ENCODE measurements around the gene RABGAP1L. TPM values are rescaled to one million over a fixed set of nuclear protein-coding genes. Genes with fewer than 3 reads are reported as not detected.

Gene RABGAP1L
- 10 to 100 TPM; 39.9 to 77.4 (median 48.7) TPM for total RNA-seq

DNA sequence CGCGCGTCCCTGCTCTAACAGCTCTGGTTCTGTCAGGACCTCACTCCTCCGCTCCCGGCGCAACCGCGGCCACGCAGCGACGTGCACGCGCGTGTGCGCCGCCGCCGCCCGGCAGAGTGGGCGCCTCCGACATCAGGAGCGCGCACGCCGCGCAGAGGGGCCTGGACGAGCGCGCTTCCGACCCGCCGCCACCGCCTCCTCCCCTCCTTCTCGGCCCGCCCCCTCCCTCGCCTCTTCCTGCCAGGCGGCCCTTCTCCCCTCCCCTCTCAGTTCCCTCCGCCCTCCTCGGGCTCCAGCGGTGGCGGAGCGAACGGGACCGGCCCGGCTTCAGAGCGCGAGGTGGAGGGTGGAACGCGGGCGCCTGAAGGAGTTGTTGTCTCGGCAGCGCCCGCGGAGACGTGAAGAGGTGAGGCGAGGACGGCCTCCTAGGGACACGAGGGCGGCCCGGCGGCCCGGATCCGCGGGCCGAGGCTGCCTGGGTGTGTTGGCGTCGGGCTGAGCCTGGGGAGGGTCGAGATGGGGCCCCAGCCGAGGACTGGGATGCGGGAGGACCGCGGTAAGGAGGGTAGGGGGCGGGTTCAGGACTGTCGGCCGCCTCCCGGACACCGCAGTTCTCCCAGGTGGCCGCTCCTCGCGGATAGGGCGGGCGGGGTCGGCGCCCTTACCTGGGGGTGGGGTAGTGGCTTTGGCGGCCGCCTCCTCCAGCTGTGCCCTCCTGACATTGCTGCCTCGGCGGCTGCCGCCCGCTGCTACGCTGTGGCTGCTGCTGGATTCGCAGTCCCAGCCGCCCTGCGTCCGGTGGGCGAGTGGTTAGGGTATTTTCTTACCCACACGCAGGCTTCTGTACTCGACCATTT, at the start of gene RABGAP1L:
Gene RABGAP1L, plus strand, starts transcription at position 269 of the 857 bp plus-strand sequence.
- TF ChIP-seq, protein P1, sequence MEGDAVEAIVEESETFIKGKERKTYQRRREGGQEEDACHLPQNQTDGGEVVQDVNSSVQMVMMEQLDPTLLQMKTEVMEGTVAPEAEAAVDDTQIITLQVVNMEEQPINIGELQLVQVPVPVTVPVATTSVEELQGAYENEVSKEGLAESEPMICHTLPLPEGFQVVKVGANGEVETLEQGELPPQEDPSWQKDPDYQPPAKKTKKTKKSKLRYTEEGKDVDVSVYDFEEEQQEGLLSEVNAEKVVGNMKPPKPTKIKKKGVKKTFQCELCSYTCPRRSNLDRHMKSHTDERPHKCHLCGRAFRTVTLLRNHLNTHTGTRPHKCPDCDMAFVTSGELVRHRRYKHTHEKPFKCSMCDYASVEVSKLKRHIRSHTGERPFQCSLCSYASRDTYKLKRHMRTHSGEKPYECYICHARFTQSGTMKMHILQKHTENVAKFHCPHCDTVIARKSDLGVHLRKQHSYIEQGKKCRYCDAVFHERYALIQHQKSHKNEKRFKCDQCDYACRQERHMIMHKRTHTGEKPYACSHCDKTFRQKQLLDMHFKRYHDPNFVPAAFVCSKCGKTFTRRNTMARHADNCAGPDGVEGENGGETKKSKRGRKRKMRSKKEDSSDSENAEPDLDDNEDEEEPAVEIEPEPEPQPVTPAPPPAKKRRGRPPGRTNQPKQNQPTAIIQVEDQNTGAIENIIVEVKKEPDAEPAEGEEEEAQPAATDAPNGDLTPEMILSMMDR (IDR thresholded peaks at IDR 0.05; ENCODE audit: low read depth): no peak

DNA sequence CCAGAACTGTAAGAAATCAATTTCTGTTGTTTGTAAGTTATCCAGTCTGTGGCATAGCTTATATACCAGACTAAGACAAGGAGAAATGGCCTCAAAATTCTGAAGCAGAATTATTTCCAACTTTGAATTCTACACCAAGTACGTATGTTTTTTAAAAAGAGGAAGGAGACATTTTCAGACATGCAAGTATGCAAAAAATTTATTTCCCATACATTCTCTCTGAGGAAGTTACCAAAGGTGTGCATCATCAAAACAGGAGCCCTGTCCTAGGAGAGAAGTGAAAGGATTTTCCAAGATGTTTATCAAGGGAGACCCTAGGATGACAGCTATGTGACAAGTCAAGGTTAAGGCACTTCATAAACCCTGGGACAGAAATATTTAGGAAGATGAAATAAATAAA, 49.3 kb upstream of the RABGAP1L start:
- TF ChIP-seq, protein P1 (IDR thresholded peaks at IDR 0.05; ENCODE audit: low read depth): no peak

DNA sequence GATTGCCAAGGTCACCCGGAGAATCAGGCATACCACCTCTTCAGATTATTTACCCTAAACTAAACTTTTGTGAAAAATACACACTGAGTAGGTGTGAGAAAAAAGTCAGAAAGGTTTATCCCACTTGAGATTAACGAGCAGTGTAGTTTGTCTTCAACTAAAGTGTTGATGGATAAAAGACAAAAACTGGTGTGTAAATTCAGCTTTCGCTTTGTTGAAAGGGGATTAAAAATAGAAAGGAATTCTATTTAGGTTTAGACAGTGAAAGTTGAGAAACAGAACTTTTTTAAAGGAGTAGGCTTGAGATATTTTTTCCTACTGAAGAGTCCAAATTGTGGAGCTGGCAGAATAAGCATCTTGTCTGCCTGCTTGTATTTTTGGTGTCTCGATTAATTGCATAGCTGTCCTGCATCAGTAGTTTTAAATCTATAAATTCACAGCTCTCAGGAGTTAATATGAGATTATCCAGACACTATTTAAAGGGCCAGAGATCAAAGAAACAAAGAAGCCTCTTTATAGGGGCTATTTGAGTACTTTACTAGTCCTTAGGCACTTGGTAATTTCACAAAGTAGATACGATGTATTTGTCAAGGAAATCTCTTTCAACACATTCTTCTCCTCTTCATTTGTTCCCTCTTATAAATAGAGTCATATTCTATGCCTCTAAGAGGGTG, 46.7 kb upstream of the RABGAP1L start:
- TF ChIP-seq, protein P1 (IDR thresholded peaks at IDR 0.05; ENCODE audit: low read depth): no peak

DNA sequence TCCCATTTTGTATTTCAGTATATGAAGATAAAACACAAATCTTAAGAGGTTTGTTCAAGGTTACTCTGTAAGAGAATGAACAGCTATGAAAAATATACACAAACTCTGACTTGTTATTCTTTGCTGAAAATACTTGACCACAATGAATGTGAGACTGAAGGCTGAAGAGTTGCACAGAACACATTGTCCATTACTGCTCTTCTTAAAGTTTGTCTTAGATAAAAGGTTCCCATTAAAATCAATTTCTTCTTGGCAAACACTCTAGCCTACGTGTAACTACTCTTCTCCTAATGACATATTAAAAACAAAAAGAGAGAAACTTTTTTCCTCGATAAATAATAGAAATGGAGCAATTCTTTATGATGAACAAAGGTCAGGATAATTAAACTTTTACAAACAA, 45.2 kb upstream of the RABGAP1L start:
- TF ChIP-seq, protein P1 (IDR thresholded peaks at IDR 0.05; ENCODE audit: low read depth): no peak

DNA sequence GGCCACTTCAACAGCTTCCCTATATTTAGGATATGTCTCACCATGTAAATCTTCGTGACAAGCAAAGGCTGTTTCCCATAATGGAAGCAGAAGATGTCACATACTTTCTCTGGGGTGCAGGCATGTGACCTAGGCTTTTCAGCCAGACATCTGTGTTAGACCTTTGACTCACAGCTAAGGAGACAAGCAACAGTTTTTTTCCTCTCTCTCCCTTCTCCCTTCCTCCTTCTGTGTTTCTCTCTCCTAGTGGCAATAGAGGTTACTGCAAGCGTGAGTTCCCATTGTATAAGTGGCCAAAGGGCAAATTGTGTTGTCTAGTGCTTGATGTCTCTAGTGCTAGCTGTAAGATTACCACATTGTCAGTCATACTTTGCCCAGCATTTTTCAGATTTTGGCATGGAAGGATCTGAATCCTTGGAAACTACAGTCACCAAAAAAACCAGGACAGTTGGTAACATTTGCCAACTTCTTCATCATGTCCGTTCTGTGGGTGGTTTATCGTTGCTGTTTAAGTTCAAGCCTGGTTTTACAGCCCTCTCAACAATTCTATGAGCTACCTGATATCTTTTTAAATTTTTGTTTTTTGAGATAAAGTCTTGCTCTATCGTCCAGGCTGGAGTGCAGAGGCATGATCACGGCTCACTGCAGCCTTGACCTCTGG, 44.4 kb upstream of the RABGAP1L start:
- TF ChIP-seq, protein P1 (IDR thresholded peaks at IDR 0.05; ENCODE audit: low read depth): no peak

DNA sequence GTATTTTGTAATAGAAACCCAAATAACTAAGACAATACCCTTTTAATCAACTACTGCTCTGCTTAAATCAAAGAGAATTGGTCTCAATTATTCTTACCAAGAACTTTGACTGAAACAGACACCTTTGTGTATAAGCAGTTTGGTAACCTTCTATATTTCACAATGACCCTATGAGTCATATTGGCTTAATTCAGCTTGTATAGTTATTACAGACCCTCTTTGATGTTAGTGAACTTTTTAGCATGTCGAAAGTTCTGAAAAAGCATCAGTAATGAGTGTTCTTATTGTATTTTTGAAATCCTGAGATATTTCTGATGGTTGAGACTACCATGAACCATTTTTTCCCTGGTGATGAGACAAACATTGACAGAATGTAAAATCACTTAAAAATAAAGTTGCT, 43.3 kb upstream of the RABGAP1L start:
- TF ChIP-seq, protein P1 (IDR thresholded peaks at IDR 0.05; ENCODE audit: low read depth): no peak

DNA sequence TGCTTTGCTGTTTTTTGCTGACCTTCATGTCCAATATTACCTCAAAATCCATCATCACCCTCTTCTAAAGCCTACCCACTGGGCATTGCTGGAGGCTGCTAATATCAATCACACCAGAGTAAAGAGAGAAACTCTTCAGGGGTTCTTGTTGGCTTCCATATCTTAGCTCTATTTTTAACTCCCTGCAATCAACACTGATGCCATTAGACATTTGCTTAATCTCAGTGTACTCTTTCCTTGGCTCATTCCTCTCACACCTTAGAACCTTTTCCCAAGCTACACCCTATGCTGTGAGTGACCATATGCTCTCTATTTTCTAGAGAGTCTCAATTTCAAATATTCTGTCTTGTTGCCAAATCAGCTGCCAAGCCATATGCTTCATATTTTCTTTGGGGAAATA, 40.6 kb upstream of the RABGAP1L start:
- TF ChIP-seq, protein P1 (IDR thresholded peaks at IDR 0.05; ENCODE audit: low read depth): no peak

Data from subcutaneous adipose tissue (tissue), 4 donors.